EH (cell line): ENCODE results near the gene PAPPA.

Source experiments
- DNase-seq: peaks from one replicate; pipeline ENCODE4 v3.0.0-alpha.2; 2015; ENCODE audit warnings: low read depth

PAPPA gene

DNA sequence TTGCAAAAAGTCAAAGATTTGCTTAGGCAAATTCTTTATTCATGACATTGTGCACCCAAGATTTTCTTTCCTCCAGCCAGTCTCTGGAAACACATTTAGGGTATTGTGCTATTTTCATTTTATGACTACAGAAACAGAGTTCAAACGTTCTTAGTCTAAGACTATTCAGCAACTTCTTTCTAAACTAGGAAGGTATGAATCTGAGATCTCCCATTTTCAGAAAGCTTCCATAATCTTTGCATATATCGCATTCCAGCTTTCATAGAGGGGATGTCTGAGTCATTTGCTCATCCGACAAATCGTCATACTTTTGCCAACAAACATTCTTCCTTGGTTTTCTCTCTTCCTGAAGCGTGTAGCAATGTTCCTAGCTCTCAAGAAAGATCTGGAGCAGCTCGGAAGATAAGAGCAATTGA is 1.6 kb upstream of the PAPPA start:
- peak; percentile 98 for DNase-seq

DNA sequence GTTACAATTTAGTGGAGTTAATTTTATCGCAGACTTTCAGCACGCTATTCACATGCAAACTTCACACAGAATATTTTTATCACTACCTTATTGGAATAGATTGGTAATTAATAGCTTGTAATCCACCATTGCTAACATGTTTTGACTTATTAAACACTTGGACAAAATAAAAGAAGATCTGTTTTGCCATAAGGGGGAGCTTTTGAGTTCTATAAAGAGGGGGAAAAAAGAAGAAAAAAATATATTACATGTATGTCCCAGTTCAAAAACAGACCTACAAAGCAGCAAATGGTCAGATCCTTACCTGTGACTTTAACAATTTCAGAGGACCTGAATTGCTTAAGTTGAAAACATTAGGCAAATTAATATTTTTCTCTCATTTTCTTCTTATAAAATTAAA is 1.2 kb upstream of the PAPPA start:
- DNase-seq, result no peak

DNA sequence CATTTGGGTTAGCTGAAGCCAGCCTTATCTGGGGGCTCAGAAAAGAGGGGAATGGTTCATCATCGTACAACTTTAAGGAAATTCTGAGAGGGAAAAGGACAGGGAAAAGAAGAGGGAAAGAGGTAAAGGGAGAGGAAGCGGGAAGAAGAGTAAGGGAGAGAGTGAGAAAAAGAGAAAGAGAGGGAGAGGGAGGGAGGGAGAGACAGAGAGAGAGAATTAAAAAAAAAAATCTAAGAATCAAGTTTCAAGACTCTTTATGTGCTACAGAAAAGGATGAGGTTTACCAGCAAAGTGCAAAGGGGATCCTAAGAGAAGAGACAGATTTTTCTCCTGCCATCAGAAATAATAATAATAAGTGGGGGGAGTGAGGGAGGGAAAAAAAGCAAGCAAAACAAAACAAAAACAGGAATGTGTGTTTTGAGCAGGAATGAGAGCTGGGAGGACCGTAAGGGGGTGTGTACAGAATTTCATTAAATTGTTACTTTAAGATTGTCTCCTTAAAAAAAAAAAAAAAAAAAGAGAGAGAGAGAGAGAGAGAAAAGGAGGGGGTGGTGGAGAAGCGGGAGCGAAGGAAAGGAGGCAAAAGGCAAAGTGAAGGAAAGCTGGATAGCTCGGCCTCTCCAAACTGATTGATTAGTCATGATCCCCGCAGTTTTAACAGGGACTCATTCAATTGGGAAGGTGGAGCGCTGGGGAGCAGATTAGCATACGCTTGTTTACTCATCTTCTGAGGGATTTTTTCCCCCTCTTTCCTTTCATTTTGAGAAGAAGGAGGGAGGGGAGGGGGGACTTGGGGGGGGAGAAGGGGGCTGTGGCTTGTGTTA is 438 bp upstream of the PAPPA start:
- peak; percentile 83 for DNase-seq

DNA sequence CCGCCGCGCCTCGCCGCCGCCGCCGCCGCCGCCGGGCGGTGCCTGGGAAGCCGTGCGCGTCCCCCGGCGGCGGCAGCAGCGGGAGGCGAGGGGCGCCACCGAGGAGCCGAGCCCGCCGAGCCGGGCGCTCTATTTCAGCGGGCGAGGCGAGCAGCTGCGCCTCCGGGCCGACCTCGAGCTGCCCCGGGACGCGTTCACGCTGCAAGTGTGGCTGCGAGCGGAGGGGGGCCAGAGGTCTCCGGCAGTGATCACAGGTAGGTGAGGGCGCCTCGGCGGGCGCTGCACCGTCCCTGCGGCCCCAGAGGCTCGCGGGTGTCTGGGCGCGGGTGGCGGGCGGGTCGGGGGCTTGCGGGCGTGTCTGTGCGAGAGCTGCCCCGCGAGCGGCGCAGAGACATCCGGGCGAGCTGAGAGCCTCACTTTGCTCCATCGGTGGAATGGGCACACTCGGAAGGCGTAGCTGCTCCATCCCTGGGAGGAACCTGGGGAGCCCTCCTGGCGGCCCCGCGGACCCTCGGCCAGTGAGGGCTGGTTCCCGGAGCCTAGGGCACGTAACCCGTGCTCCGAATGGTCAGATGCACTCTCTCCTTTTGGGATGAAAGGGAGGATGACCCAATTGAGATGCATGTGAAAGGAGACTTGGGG is 864 bp downstream of the PAPPA start:
- DNase-seq, result peak; percentile 44

DNA sequence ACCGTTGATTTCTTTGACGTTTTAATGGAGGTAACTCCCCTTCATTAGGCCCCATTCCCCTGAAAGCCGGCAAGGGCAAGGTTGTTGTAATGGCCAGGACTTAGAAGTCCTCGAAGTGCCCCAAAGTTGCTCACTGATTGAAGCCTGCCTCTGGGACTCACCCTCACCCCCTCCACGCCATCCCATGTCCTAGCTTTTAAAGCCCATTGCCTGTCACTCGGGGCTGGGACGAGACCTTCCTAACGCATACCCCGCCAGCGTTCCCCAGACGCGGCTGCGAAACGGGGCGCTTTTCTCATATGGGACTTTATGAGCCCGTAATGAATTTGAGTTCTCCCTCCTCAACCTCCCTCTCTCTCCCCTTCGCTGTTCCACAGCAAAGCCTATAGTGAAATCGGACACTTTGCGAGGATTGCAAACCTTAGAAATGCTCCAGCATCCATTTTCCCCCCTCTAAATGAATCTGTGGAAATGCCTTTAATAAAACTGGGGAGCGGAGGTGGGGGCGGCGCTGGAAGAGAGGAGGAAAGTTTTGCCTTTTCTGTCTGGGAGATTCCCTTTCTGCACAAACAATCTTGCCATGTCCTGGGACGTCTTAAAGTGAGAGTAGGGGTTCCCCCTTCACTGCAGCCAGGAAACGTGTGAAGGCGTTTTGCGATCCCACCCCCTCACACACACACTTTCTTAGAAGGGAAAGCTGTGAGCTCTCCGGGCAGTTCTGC is 1.5 kb downstream of the PAPPA start:
- DNase-seq, result peak; percentile 75

DNA sequence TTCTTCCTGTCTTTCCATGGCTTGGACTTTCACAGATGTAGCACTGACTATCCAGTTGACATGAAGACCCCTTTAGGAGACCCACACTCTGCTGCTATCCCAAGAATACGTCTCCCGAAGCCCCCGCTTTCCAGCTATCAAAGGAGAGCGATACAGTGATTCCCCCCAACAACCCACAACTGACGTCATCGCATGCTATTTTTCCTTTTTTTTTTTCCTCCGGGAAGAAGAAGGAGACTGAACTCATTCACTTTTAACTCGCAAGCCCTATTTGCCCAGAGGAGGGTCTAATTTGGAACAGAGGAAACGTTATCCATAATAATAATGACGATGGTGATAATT is 2.1 kb downstream of the PAPPA start:
- peak; percentile 73 for DNase-seq

DNA sequence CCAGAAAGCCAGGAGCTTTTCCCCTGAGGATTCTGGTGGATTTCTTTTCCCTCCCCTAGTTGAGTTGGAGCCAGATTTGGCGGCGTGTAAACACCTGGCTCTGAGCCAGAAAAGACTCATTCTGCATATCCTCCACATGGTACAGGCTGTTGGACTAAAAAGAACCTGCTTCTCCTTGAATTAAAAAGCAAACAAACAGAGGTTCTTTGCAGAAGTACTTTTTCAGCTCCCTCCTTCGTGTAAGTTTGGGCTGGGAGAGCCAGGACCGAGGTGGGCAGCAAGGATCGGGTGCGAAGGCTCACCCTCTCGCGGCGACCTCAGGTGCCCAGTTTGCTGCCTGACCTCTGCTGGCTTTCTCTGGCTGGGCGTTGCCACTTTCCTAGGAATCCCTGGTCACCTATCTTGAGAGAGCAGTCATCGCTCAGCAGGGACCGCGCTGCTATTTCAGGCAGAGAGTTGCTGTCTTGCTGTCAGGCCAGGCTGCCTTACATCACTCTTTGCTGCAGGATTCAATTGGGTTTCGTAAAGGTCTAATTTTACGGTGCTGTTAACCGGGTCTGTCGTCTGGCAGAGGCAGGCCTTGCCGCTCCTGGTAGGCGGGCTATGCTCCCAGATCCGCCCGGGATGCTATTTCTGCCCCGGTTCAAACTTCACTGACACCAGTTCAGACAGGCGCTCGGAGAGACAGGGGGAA is 3.2 kb downstream of the PAPPA start:
- DNase-seq, result peak; percentile 88

DNA sequence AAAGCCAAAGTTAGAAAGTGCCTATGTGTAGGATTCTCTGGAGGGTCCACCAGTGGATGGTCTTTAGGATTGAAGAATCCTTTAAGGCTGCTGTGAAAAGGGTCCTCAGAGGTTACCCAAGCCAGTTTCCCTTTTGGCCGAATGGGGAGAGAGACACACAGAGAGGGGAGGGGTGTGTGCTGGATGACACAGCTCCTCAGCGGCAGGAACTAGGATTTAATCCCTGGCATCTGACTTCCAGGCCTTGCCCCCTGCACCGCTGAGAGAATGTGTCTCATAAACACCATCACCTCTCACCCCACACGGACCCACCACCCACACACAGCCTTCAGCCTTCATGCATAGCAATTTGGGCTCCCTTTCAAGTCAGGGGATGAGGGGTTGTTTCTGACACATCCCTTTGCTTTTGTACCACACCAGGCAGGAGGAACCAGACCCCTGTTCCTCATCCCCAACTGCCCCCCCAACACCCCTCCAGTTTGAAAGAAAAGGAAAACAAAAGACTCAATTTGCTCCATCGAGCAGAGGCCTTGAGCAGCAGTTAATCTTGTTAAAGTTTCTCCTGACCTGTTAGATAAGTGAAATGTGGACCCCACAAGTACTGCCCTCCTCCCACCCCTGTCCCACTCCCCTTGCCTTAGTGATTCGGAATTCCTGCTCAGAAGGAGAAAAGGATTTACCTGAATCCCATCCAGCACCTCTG is 4.0 kb downstream of the PAPPA start:
- peak; percentile 71 for DNase-seq

DNA sequence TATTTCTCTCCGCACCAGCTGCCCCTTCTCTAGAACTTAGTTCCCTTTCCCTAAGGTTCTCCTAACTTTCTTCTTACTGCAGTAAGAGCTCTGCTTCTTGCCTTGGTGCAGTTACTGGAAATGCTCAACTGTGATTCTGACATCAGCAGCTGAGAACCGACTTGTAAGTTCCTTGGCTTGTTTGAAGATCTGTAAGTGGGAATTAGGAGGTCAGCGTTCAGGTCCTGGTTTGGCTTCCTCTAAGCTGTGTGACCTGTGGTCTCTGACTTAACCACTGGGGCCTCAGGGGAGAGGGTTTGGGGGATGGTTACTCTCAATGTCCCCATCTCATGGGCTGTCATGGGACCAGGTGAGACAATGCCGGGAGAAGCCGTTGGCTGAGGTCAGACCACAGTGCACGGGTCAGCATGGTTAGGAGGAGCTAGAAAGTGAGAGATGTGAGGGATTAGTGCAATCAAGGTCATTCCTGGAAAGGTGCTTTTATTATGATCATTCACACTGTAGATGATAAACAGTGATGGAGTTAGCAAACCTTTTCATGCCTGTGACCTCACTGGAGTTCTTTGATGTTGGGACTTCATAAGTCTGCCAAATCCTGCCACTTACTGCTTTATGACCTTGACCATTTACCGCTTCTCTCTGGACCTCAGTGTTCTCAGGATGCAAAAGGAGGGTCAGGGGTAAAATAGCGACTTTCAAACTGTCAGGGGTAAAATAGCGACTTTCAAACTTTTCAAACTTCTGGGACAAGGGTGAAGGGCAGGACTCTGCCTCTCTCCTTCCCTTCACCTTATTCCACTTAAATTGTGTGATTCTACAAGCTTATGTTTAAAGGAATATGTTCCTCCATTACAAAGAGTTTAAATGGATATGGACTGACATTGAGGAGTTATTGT is 7.3 kb downstream of the PAPPA start:
- DNase-seq, result no peak

DNA sequence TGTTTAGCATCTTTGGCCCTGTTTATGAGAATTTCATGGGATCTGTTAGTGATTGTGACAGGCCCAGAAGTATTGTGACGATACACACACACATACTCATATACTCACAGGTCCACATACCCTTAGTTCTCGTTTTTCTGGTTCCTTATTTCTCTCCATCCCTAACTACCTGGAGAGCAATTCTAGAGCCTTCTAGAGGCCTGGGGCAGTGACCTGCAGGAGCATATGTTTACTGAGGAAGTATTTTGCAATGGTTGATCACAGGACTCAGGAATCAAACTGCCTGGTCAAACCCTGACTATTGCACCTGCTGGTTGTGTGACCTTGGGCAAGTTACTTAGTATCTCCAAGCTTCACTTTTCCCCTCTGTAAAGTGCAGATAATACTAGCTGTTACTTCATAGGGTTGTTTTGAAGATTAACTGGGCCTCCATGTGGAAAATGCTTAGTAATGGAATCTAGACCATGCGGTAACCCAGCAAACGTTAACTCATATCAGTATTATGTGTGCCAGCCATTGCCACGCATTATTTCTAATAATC is 8.7 kb downstream of the PAPPA start:
- no peak for DNase-seq

DNA sequence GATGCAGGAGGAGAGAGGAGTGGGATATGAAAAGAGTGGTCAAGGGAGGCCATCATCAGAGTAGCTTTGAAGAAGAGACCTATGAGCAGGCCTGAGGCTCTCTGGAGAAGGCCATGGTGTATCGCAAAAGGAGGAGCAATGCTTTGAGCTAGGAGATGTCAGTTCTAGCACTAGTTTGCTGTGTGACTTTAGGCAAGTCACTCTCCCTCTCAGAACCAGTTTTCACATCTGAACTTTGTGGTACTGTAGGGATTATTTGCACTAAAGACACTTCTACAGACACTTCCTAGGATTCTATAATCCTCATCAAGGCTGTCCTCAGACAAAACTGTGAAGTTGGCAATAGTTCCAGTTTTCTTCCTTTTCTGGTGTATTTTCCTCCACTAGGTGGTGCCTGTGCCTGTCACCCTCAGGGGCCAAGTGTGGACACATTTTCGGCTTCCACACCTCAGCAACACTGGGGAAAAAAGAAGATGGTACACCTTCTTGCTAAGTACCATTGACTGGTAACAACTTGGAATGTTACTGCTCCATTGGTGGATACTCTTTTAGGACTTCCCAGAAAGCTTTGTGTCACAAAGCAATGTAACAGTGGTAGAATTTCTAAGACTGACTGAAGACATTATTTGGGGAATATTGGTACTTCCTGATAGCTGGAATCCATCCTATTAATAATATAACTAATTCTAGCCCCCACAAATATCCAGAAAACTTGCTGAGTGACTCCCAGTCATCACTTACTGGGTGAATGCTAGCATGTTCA is 9.9 kb downstream of the PAPPA start:
- no peak for DNase-seq

DNA sequence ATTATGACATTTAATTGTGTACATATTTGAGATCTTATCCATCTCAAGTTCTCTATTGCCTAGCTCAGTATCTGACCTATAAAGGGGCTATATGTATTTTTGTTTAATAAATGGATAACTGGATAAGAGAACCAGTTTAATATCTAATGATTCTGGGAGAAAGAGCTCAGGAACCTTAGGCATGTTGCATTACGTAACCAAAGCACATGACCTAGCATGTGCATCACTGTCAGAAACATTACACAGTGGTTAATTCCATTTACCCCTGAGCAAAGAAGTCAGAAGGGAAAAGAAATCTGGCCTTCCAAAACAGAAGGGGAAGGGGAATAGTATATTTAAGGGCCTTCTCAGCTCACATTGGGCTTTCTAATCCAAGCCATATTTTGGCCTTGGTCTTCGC is 12.3 kb downstream of the PAPPA start:
- DNase-seq, result peak; percentile 53

DNA sequence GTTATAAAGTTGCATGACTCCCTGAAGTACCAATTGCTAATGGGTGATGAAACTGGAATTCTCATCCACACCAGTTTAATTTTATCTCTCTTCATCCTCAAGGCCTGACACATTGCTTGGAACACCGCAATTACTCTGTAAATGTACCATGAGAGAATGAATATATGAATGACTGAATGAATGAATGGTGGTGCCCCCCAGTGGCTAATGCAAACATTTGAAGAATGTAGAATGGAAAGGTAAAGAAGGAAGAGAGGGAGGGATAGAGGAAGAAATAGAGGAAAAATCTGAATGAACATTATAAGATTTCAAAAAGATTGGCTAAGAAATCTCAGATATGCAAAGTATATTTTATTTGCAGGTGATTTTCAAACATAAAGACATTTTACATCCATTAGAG is 13.1 kb downstream of the PAPPA start:
- DNase-seq, result no peak

DNA sequence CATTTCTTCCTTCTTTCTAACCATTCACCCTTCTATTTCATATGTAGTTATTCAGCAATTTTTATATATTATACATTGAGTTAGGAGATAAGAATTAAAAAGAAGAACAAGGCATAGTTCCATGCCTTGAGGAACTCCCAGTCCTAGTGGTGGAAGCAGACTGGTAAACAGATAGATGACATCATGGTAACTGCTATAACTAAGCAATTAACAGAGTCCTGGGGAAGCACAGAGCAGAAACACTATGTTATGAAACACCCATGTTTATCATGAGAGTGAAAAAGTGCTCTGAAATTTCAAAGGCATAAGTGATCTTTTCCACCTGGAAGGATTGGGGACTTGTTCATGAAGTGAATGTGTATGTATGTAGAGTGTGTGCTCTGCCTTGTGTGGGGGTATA is 14.6 kb downstream of the PAPPA start:
- DNase-seq, result no peak

DNA sequence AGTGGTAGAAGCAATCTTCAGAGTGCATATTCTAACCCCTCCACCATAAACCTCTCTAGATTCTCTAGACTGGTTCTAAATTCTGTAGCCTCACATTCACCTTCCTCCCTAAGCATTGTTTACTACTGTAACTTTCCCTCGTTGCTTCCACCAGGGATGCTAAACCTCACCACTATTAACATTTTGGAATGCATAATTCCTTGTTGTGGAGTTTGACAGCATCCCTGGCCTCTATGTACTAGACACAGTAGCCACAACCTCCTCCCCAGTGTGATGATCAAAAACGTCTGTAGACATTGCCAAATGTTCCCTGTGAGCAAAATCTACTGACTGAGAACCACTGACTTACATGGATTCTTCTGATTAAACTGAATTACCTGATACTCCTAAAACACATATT is 18.6 kb downstream of the PAPPA start:
- no peak for DNase-seq

DNA sequence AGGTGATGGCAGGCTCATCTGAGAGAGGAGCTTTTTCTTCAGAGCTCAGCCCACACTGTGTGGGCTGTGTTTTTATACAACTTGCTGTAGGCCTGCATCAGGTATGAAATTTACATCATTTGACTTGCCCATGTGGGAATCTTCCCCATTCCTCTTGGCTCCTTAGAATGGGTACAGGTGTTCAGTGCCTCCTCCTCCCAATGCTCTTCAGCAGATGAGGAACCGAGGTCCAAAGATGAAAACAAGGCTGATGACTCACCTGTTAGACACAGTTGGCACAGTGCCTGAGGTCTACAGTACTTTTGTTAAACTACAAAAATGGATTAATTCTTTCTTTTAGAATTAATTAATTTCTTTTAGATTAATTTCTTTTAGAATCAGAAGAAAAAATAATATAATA is 20.8 kb downstream of the PAPPA start:
- peak; percentile 31 for DNase-seq

DNA sequence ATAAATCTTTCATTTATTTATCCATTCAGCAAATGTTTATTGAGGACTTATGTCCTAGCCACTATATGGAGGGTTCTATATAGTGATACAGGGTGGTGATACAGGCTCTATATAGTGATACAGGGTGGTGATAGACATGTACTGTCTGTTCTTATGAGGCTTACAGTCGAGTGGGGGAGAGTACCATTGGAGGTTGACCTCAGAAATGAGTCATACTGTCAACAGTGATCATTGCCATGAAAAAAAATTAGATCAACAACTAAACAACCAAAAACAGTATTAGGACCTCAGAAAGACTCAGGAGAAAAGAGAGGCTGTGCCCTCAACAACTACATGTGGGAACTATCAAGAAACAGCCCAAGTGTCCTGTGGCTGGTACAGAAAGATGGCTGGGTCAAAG is 22.0 kb downstream of the PAPPA start:
- DNase-seq, result peak; percentile 33

DNA sequence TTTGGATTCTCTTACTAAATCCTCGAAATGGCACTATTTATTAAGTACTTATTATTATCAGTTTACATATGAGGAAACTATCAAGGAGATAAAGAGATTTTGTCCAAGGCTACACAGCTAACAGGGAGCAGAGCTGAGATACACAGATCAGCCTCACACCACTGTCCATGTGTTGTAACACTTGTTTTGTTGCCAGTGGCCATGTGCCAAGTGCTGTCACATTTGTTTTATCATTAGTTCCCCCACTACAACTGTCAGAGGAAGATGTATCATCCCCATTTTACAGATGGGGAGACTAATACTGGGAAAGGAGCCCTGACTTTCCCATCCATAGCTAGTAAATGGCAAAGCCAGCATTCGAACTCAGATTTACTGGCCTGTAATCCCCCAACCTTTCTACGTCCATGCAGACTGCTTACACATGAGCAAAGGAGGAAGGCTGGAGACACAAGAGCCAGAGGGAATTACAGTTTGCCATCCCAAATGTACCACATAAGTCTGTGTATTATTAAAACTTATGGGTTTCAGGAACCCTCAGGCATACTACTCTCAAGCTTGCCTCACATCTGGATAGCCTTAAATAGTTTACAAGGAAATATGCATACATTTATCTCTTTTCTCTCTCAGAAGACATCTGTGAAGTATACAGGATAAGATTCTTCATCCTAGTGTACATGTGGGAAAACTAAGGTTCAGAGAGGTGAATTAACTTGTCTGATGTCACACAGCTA is 25.1 kb downstream of the PAPPA start:
- DNase-seq, result peak; percentile 28

DNA sequence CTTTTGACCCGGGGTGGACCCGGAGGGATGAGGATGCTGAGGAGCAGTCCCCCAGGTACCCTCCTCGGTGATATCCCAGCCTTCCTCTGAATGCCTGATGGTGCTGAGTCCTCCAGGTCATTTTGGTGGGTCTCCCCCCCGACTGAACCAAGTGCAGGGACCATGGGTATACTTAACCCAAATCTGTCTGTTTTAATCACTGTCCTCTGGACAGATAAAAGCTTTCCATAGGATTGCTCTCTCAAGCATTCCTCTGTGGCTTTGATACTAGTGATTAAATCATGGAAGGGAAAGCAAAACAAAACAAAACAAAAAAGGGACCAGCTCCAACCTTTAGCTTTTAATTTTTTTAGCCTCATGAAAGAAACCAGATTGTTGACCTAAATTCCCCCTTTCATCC is 26.0 kb downstream of the PAPPA start:
- no peak for DNase-seq
